GM18499 (cell line): ENCODE results near the gene MIAT.

Source experiments
- ATAC-seq: cut with Tn5 transposase; IDR thresholded peaks from one replicate; pipeline ENCODE4 v1.9.1; 2021; ENCODE audit warnings: moderate number of reproducible peaks; ENCODE audit not compliant: insufficient read depth, unreplicated experiment

MIAT gene

DNA sequence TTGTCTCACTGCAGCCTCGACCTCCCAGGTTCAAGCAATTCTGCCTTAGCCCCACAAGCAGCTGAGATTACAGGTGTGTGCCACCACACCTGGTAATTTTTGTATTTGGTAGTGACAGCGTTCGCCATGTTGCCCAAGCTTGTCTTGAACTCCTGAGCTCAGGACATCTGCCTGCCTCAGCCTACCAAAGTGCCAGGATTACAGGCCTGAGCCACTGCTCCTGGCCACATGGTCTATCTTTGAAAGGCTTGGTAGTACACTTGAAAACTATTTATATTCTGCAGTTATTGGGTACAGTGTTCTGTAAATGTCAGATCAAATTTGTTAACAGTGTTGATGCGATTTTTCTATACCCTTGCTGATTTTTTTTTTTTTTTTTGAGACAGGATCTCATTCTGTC, 26.1 kb upstream of the MIAT start:
- ATAC-seq = no peak

DNA sequence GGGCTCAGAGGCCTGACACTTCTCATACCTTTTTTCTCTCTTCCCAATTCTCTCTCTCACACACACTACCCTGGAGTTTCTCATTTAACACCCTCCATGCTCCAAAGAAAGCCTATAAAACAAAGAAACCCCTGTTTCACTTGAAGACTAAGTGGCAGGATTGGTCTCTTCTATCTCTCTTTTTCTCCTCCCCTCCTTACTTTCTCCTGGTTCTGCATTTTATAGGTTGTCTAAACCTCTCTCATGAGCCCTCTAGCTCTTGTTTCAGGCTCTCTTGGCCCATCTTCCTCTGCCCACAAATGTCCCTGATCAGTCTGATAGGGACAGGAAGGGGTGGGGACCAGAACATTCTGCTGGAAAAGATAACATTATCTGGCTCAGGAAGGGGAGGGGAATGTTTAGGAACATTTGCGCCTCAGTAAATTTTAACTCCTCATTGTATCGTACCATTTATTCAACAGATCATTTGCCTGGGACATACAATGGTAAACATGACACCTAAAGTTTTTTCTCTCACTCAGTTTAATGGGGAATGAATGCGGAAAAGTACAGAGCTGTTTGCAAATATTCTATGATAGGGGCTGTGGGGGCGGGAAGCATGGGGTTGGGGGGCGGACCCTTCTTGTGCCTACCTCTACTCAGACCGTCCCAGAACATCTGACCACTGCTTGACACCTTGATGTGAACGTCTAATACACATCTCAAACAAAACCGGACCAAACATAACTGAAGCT, 24.8 kb upstream of the MIAT start:
- no peak for ATAC-seq

DNA sequence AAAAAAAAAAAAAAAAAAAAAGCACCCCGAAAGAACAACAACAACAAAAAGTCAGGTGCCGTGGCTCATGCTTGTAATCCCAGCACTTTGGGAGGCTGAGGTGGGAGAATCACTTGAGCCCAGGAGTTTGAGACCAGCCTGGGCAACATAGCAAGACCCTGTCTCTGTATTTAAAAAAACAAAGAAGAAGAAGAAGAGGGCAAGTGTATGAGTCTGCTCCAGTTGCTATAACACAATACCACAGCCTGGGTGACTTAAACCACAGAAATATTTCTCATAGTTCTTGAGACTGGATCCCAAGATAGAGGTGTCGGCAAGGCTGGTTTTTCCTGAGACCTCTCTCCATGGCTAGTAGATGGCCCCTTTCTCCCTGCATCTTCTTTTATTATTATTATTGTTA, 23.2 kb upstream of the MIAT start:
- no peak for ATAC-seq

GRCh38 chr22:26635117-26635516, 22.3 kb upstream of the MIAT start:
- no peak for ATAC-seq

DNA sequence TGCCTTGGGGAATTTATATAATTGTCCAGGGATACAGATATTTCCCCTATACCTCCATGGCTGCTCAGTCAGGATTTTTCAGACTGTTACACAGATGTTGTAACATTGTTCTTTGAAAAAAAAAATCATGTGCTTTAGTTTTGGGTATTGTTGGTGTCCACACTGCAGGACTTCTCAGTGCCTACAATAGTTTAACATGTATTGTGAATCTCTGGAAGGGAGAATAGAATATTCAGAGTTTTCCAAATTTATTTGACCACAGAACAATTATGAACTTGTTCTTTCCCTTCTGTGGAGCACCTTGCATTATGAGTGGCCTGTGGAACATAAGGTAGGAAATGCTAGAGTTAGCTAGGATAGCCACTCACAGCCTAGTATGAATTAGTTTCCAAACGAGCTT, 21.1 kb upstream of the MIAT start:
- no peak for ATAC-seq

DNA sequence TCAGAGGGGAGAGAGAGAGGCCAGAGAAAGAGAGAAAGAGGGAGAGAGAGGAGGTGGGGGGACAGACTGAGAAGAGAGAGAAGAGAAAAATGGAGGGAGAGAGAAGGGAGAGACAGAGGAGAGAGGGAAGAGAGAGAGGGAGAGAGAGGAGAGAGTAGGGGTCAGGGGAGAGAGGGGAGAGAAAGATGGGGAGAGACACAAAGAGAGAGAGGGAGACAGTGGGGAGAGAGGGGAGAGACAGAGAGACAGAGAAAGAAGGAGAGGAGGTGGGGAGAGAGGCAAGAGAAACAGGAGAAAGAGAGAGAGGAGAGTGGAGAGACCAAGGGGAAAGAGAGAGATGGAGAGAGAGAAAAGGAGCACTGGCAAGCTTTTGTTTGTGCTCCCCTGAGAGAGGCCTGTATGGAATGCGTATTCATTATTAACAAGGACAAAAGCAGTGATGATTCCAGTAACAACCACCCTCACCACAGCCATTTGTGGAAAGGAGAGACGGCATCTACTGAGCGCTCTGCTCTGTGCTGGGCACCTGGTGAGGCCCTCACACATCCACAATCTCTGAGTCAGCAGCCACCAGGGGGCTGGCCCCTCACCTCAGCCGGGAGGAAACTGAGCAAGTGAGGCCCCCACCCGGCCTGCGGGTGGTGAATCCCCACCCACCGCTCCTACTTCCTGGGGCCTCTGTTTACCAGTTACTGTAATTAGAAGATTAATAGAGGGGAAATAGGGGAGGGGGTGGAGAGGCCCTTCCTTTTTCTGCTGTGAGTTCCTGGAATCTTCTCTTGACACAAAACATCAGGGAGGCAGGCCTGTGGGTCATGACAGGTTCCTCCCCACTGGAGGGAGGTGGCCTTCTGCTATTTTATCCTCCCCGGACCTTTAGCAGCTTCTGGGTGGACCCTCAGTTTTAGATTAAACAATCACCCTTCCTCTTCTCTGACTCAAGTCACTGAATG, 14.6 kb upstream of the MIAT start:
- ATAC-seq = no peak

DNA sequence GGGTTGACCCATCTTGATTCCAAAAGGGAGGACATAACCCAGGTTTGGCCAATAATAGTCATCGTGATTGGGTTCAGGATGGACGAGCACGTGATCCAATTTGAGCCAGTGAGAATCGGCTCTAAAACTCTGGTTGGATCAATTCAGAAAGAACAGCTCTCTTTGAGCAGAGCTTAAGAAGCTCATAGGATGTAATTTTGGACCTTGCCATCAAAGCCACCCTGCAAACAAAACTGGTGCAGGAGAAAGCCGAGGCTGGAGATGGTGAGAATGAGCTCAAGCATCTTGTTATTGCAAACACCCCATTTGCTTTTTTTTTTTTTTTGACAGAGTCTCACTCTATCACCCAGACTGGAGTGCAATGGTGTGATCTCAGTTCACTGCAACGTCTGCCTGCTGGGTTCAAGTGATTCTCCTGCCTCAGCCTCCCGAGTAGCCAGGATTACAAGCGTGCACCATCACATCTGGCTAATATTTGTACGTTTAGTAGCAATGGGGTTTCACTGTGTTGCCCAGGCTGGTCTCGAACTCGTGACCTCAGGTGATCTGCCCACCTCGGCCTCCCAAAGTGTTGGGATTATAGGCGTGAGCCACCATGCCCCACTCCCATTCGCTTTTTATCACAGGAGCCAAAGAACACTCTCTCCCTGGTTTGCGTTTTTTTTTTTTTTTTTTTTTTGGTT, 13.8 kb upstream of the MIAT start:
- no peak for ATAC-seq

- ATAC-seq = no peak
Observed at GRCh38 chr22:26646158-26646557, 11.2 kb upstream of the MIAT start.

GRCh38 chr22:26648011-26648497, 9.3 kb upstream of the MIAT start:
- ATAC-seq = no peak

DNA sequence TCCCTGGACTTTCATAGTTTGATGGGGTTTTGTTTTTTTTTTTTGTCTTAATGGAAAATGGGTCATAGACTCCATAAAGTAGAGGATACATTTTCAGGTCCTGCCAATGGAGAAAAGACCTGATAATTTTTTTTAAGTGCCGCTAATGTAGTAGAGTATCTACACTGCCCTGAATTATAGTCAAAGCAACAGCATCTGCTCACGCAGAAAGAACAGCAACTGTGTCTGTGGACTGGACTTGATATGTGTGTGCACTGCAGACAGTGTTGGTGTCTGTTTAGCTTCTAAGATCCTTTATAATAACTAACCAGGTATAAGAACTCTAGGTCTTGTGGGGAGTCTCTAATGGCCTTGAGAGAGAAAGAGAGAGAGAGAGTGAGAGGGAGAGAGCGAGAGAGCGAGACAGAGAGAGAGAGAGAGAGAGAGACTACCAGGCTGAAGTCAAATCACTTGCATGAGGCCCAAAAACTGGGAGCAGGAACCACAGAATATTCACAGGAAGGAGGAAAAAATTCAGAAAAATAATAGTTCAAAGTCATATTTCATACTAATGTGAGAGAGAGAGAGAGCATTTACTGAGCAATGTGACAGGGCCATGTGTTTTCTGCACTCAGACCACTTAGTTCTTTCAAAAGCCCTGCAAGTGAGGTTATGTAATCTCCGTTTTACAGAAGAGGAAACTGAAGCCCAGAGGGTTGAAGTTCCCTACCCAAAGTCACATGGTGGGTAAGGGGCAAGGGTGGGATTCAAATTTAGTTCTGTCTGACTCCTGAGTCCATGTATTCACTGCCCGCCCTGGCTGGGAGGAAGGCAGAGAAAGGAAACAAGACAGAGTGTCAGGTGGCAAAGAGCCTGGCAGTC, 8.6 kb upstream of the MIAT start:
- no peak for ATAC-seq

DNA sequence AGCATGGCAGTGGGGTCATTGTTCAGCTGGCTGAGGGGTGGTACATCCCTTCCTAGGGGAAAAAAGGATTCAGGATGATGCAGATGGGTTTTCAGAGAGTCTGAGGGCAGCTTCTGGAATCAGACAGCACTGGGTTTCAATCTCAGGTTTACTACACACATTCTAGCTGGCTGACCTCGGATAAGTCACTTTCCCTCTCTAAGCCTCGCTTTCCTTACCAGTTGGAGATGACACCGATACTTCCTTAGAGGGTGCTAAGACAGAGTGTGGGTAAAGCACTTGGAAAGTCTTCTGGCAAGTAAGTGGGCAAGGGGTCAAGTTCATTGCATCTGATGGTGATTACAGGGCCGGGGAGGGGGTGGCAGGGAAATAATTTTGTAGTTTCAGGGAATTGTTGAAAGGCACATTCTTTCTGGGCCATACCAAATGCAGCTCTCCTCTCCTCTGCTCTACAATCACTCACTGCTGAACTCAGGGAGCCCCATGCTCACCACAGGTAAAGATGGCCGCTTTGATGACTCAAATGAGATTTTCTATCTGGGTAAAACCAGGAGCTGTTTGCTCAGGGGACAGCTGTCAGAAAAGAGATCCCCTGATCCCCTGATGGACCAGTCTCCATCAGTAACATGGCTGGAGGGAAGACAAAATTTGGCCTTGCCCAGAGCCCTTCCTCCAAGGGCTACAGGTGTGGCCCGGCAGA, 6.5 kb upstream of the MIAT start:
- ATAC-seq = no peak

DNA sequence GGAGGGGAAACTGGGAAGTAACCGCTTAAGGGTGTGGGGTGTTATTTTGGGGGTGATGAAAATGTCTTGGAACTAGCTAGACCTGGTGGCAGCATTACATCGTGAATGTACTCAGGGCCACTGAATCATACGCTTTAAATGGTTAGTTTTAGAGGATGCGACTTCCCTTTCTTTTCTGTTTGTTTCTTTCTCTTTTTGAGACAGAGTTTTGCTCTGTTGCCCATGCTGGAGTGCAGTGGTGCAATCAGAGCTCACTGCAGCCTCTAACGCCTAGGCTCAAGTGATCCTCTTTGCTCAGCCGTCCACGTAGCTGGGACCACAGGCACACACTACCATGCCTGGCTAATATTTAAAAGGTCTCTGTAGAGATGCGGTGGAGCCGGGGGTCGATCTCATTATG, 5.6 kb upstream of the MIAT start:
- ATAC-seq = no peak

- no peak for ATAC-seq
Observed at GRCh38 chr22:26658161-26658560, 773 bp downstream of the MIAT start.

DNA sequence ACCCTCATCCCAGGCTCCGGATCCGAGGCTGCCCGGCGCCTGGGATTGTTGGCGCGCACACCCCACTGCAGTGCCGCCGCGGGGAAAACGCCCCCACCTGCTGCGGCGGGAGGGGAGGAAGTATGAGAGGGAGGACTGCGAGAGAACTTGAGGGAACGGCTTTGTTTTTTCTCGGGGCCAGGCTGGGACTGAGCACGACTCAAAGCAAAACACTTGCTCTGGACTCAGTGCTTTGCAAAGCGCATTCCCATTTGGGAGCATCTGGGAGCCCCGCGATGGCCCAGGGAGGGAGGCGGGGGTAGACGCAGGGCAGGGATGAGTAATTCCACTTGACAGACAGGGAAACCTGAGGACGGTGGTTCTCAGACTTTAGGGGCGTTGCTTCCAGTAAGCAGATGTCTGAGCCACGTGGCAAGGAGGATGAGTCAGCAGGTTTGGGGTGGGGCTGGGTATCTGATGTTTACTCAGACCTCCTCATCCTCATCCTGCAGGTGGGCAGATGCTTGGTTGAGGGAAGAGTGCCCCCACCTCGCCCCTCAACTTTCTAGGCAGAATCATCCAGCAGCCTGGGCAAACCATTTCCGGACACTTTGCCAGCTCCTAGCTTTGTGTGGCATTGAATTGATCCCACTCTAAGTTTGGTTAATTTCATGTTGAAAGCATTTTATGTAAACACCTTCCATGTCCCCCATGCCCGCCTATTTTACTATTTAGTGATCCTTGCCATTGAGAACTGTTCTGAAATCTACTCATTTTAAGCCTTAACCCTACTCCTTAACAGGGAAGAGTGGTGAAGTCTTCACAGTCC, 1.5 kb downstream of the MIAT start:
- peak; percentile 66 for ATAC-seq

DNA sequence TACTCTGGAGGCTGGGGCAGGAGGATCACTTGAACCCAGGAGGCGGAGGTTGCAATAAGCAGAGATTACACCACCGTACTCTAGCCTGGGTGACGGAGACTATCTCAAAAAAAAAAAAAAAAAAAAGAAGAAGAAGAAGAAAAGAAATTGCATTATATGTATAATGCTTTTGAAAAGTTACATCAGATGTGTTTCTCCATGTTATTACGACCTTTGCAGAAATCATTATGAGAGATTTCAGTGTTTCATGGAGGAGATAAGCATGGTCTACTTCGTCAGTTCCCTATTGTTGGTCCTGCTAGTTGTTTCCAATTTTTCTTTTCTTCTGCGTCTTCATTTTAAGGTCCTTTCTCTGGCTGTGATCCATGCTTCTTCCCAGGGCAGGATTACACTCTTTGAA, 3.0 kb downstream of the MIAT start:
- no peak for ATAC-seq

- no peak for ATAC-seq
Observed at GRCh38 chr22:26660961-26661578, 3.7 kb downstream of the MIAT start.

DNA sequence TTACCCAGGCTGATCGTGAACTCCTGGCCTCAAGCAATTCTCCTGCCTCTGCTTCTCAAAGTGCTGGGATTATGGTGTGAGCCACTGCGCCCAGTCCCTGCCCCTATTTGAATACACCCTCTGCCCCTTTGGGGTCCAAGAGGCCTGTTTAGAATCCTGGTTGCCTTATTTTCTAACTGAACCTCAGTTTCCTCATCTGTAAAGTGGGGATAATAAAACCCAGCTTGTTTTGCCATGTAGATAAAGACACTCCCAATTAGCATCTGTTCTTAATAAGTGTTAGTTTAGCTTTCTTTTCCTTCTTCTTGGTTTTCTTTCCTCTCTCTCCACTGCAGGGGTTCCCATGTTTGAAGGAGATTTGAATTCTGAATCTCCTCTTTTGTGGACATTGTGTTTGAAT, 4.8 kb downstream of the MIAT start:
- no peak for ATAC-seq

DNA sequence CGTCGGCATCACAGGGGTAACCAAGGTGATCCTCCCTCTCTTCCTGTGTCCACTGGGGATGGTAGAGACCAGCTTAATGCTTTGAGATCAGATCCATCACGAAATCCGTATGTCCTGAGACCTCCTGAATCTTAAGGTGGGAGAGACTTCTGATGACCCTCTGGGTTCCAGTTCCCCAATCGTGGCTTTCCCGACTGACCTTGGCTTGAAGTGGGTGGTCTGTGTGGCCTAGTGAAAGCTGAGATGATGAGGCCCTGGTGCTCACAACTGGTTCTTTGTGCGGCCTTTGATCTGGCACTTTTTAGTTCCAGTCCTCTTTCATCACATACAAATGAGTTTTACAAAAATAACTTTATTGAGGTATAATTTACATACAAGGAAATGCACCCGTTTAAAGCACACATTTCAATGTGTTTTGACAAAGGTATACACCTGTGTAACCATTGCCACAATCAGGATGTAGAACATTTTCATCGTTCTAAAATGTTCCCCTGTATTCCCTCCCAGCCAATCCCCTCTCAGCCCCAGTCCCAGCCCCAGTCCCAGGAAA, 6.1 kb downstream of the MIAT start:
- ATAC-seq = no peak
